Measurements from ENCODE around the gene STAC3. TPM values are rescaled to one million over a fixed set of nuclear protein-coding genes. Genes with fewer than 3 reads are reported as not detected.

STAC3 gene
- polyA plus RNA-seq, 4 donors: 3.4 to 4.5 (median 3.7) TPM

DNA sequence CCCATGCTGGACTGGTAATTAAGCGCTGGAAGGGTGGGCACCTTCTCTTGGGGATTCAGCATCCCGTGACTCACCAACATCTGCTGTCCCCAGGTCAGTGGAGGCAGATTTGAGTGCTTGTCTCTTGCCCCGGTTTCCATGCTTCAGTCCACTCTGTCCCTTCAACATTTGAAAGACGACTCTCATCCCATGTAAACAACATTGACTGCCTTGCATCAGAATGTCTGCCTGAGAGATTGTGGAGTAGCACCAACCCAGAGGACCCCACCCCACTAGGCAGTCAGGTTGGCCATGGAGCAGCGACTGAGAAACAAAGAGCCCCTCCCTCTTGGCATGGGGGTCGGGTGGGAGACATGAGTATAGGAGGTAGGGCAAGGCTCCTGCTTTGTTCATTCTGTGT lies 4.9 kb upstream of the STAC3 start:
- DNase-seq (ENCODE audit: low read depth in 4 of 4, low spot score in 3 of 4): no peak

DNA sequence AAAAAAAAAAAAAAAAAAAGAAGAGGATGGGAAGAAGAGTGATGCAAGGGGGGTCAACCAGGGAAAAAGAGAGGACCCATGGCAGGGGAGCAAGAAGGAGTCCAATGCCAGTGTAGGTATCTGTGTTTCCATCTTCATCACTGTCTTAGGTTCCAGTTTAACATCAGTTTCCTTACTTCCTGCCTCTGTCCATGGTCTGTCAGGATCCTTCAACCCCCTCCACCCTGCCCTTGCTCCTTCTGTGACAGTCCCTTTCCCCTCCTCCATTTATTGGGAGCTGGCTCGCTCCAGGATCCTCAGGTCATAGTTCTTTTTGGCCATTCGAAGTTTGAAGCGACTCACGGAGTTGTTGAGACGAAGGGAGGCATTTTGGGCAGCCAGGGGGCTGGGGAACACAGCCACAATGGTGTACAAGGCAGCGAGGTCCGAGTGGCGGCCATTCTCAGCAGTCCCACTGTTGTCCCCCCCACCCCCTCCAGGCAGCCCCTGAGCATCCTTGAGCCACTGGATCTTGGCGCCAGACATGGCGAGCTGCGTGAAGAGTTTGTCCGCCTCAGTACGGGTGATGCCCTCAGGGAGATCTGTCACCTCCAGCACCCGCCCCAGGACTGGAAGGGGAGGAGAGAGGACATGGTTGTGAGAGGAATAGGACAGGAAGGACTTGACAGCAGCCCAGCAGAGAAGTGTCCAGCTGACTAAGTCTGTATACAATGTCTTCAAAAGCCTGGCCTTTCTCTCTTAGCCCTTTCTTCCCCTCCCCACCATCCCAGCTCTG lies 3.7 kb upstream of the STAC3 start:
- no peak for DNase-seq (ENCODE audit: low read depth in 4 of 4, low spot score in 3 of 4)

DNA sequence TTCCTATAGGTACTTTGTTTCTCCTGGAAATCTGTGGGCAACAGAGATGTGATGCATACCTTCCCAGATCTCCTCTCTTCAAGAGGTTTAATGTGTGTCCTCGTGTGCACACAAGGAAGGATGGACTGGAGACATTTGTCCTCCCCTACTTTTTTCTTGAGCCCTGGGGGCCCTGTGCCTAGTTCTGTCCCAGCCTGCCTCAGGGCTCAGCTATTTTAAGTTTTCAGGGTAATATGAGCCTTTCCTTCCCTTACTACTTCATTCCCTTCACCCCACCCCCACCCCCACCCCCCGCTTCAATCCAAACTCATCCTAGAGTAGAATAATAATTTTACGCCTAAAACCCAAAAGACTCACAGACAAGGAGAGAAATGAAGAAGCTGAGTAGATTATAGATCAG lies 446 bp downstream of the STAC3 start:
- no peak for DNase-seq (ENCODE audit: low read depth in 4 of 4, low spot score in 3 of 4)

DNA sequence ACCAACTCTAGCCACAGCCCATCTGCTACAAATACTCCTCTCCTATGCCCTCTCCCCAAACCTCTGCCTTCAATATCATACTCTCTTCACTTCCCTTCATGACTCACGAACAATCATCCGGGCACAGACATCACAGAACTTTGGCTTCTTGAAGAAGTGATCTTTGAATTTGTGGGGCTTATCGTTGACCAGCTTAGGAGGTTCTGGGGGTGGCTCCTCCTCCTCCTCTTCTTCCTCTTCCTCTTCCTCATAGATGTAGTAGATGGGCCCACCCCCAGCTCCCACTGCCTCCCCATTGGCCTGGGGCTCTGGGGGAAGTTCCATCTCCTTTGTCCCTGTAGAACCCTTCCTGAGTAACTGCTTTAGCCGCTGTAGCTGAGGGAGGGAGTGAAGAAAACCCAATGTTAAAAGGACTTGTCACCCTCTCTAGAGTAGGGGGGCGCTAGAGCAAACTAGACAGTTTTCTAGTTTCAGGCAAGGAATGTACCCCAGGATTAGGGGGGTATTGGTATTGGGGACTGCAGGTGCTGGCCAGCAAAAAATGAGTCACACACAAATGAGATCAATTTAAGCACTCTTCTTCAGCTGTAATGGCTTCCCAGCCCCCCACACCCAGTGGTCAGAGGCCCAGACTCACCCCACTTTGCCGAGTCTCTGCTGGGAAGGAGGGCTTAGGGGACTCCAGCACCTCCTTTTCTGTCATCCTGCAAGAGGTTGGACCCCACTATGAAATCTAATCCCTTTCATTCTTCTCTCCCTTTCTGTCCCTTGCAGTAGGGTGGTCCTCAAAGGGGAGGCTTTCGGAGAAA lies 1.8 kb downstream of the STAC3 start:
- no peak for DNase-seq (ENCODE audit: low read depth in 4 of 4, low spot score in 3 of 4)

DNA sequence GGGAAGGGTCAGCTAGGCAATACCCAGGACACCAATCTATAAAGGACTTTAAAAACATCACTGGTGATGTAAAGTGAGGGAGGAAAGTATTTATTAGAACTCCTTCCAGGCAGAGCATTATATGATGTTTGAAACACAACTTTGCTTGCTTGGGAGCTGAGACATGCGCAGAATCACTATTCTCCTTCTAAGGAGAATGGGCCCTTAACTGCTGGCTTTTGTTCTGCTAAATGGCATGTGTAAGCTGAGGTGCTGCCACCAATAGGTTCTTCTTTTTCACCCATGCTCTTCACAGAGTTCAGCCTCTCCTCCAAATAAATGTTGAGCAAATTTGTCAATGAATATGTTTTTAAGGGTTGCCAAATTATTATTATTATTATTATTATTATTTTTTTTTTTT lies 3.9 kb downstream of the STAC3 start:
- DNase-seq (ENCODE audit: low read depth in 4 of 4, low spot score in 3 of 4): no peak

DNA sequence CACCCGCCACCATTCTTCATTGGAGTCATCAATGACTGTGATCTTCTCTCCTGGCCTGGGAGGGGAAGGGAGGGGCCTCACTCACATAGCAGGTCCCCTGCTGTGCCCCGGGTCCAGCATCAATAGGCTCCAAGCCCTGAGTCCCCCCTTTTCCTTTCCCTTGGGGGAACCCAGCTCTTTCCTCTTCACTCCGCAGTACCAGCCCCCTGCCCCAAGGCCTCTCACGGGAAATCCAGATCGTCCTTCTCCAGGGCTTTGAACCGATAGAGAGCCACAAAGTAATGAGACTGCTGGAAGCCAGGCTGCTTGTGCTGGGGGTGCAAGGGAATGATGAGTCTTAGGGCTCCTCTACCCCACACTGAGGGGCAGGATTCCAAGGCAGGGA lies 6.7 kb downstream of the STAC3 start:
- DNase-seq (ENCODE audit: low read depth in 4 of 4, low spot score in 3 of 4): no peak

DNA sequence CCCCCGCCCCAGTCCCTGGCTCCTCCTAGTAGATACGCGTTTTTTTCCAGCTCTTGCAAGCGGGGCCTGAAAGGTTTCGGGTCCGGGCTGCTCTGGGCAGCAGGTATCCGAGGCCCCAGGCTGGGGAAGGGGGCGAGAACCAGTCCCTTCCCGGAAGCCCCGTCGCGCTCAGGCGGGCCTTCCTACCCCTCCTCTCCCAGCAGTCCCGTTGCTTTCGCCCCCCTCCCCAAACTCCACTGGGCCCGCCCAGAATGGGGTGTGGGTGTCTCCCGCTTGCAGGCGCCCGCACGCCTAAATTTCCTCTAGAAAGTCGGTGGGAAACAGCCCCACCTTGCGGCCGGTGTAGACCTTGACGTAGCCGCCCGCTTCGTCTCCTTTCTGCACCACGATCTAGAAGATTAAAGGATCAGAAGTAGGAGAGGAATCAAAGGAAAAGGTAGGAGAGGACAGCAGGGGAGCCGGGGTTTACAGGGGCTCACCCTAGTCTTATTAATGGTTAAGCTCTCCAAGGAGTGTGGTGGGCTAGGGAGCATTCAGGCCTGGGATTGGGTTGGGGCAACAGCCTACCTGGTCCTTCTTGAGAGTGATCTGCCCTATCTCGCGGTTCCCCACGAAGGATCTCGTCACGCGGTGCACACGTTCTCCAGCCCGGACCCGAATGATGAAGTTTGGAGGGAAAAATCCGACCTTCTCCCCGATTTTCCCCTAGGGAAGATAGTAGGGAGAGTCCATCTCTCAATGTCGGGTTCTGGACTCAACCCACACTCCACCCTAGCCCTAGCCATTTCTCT lies 7.3 kb downstream of the STAC3 start:
- peak in 1 of 4 donors; percentile 74 for DNase-seq (ENCODE audit: low read depth in 4 of 4, low spot score in 3 of 4)

DNA sequence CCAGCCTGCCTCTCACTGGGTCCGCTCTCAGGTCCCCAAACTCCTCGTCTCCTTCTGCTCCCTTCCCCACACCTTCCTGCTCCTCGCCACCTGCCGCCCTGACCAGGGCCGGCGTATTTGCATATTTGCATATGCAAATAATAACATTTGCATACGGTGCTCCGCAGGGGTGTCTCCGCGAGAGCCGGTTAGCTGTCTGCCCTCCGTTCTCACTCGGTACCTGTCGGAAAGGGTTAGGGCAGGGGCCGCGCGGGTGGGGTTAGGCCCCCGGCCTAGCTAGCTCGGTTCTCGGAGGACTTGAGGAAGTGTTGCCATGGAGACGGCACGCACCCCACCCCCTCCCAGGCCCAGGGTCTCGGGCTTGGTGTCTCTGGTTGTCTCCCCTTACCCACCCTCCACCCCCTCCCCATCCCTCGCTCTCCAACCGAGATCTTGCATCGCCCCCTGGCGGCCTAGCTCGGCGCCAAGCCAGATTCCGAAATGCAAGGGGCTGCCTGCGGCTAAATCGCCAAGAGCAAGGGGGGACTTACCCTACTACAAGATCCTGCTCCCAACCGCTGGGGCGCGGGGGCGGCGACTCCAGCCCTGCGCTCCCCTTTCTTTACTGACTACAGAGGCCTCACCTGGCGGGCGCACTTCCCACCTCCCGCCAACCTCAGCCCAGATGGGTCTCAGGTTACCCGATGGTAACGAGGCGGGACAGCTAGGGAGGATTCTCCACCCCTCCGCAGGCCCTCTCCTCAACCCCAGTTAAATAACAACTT lies 8.1 kb downstream of the STAC3 start:
- peak in 2 of 4 donors; percentile 77 to 81 for DNase-seq (ENCODE audit: low read depth in 4 of 4, low spot score in 3 of 4)

DNA sequence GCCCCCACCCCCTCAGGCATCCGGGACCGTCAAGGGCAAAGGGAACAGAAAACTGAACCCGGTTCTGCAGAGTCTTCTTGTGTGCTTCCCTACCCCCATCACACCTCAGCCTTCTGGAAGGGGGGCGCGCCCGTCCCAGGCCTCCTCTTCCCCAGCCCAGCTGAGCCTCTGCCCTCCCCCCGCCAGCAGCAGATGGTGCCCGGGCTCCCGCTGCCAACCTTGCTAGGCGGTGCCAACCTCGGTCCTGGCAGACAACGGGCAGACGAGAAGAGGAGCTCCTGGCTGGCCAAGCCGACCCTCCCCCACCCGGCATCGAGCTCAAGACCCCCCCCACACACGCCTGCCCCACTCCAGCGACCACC lies 8.7 kb downstream of the STAC3 start:
- DNase-seq (ENCODE audit: low read depth in 4 of 4, low spot score in 3 of 4): no peak

DNA sequence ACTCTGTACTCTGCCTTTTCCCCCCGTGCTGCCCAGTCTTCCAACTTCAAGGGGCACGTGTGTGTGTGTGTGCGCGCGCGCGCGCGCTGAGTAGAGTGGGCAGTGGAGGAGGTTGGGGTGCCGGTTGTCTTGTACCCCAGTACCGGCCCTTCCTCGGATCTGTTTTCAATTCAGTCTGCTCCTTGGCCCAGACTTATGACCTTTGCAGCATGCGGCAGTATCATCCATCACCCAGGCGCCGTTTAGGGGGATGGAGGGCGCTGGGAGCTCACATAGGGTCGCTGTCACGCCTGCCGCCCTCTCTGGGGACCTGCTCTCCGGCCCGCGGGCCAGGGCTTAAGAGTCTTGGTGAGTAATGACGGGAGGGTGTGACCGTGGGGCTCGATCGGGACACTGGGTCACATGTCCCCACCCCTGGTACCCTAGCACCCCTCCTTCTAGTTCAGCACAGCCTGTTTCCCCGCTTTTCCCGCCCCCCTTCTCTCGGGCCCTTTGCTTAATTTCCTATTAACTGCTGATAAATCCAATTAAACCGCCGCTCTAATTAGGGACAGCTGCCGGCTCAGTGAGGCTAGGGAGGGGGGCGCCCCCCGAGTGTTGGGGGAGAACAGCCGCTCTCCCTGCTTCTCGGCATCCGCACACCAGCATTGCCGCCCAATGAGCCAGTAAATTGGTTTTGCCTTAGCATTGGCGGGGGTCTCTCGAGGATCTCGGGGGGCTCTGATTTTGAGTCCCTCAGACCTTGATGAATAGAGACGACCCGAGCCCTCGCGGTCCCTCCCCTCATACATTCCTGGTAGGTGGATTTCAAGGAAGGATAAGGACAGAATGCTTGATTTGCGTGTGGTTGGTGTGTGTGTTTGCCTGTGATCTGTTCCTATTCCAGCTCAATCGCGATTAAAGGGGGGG lies 9.3 kb downstream of the STAC3 start:
- DNase-seq (ENCODE audit: low read depth in 4 of 4, low spot score in 3 of 4): no peak

DNA sequence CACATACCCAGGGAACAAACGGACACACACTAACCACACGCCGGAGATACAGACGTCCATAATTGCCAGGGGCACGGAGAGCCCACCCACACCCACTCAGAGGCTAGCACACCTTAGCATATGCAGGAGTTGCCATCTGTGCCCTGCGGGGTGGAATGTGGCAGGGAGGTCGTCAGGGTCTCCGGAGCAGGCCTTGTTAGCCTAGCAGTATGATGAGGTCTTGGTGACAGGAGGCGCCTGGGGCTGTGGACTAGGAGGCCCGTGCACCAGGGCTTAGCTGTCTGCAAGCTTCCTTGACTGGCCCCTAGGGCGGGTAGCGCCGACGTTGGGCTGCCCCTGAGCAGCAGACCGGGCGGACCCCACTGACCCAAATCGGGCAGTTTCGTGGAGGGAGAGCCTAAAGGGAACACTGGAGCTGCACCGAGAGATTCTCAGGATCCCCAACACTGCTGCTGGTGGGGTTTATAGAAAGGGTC lies 10.0 kb downstream of the STAC3 start:
- DNase-seq (ENCODE audit: low read depth in 4 of 4, low spot score in 3 of 4): no peak

DNA sequence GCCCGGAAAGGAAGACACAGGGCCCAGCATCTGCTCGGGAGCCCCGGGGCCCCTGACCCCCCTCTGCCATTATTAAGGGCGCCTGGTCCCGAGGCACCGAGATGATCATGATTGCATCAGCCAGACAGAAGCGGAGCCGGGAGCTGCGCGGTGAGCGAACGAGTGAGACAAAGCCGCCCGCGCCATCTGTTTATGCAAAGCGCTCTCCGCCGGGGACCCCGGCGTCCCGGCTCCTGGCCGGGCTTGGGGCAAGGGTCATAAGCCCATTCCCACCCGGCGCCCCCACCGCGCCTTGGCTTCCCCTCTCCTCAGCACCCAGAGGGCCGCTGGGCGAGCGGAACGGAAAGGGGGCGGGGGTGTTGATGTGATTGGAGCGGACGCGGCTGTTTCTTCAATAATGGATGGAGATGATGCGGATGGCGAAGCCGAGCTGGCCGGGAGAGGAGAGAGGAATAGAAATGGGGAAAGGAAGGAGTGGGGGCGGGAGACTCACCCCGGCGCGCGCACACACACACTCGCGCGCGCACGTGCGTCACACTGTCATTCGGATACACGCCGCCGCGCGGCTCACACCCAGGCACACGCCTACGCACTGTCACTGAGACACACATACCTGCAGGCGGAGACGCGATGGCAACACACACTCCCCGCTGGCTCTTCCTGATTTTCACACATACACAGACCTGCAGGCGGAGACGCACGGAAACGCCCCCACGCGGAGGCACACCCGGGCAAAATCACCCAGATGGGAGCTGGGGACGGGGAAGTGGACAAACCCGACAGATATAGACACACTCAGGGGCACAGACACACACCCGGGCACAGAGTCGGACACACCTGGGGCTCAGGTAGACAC lies 10.7 kb downstream of the STAC3 start:
- no peak for DNase-seq (ENCODE audit: low read depth in 4 of 4, low spot score in 3 of 4)

DNA sequence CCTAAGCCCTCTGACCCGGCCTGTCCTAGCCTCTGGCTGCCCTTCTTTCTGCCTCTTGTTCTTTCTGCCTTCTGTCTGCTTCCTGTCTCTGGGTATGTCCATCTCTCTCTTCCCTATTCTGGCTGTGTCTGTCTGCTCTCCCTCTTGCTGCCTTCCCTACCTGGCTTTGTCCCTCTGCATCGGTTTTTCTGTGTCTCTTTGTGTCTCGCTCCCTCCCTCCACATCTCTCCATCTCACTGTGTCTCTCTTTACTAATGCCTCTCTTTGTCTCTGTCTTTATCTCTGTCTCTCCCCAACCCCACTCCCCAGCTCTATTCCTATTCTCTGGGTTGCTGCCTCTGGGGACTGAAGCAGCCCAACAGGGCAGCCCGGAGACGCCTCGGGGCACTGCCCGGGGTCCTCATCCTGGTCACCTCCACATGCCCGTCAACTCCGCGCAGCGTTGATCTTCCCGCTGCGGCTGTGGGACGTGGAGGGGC lies 11.4 kb downstream of the STAC3 start:
- no peak for DNase-seq (ENCODE audit: low read depth in 4 of 4, low spot score in 3 of 4)

DNA sequence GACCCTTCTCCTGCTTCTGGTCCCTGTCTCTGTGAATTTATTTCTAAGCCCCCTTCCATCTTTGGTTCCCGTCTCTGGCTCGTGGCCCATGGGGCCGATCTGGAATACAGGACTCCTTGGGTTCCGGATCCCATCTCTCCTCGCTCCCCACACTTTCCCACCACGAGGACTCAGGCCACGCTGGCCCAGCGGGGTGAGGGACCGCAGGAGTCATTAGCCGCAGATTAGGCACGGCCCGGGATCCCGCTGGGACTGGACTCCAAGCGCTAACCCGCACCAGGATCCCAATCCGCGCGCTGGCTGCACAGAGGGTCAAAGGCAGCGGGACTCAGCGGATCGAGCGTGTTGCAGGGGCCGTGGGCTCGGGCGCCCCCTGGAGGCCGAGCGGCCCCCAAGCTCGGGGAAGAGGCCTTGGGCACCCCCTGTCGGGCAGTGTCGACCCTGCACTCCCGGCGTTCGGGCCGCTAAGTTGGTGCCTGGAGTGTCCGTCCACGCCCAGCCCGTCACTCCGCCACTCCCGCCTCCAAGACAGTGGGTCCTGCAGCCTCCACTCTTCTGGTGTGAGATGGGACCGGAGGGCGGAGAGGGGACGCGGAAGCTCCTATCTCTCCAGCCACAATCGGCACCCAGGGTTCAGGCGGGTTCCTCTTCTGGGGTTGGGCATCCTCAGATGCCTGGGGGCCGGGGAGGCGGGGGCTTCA lies 12.0 kb downstream of the STAC3 start:
- peak in 3 of 4 donors; percentile 75 to 86 (median 78) for DNase-seq (ENCODE audit: low read depth in 4 of 4, low spot score in 3 of 4)

DNA sequence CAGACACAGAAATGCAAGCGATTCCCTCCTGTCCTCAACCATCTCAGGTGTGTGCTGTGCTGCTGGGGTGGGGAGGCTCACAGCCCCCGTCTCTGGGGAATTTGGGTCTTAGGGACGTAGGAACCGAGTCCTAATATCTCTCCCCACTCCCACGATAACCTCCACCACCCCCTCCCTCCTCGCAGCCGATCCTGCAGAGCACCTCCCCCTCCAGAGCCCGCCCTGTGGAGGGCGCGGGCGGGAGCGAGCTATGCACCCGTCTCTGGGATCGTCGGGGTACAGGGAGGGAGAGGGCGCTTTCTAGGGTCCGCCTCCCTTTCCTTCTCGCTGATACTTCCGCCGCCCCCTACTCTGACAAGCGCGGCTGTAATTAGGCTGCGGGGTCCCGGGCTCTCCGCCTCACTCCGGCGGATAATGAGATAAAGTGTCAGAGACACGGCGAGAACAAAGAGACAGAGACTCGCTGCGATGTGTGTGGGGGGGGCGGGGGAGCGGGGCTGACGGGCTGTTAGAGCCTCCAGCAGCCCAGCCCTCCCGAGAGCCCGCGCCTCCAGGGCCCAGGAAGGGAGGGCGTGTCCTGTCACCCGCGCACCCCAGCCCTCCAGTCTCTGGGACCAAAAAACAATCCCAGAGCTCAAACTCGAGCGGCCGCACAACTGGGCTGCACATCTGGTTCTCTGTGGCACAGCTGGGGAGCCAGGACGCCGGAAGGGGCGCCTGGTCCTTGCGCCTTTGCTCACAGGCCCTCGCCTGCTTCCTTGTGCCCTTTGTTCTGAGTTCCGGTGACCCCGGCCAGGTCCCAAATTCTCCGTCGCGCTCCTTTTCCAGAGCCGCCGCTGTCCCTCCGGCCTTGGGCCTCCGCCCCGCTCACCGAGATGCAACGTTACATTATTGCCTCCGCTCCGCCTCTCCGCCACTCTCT lies 12.8 kb downstream of the STAC3 start:
- DNase-seq (ENCODE audit: low read depth in 4 of 4, low spot score in 3 of 4): no peak

DNA sequence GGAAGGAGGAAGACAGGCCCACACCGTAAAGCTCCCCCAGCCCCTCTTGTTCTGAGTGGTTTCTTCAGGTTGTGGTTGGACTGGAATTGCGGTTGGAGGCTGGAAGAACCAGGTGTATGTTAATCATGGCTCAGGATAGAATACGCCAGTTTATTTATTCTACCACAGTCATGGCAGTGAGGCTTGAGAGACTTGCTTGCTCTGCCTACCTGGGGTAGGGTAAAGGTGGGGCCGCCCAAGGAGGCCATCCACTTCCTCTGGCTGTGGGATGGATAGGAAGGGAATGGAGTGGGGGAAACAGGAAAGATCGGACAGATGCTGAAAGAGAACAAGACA lies 13.4 kb downstream of the STAC3 start:
- no peak for DNase-seq (ENCODE audit: low read depth in 4 of 4, low spot score in 3 of 4)
